Stimulated activated CD8-positive, alpha-beta memory T cell treated with anti-CD3 and anti-CD28 coated beads, Interleukin-2, amount 100 ng/mL, for 48 hours (primary cell): ENCODE data around the gene RAD17.
"Not testable (repeated sequence)": the region's sequence is repeated elsewhere in the genome, so short reads cannot be mapped to it uniquely, and the experiment has no call there.

Experiments used
- DNase-seq, 2 donors: peaks; one replicate each; pipeline ENCODE4 v3.0.0-alpha.2; 2020; ENCODE audit warnings: low read depth in 2 of 2

The RAD17 gene

GRCh38 chr5:69374911-69375446, 5.4 kb downstream of the RAD17 start:
- DNase-seq, result no peak

DNA sequence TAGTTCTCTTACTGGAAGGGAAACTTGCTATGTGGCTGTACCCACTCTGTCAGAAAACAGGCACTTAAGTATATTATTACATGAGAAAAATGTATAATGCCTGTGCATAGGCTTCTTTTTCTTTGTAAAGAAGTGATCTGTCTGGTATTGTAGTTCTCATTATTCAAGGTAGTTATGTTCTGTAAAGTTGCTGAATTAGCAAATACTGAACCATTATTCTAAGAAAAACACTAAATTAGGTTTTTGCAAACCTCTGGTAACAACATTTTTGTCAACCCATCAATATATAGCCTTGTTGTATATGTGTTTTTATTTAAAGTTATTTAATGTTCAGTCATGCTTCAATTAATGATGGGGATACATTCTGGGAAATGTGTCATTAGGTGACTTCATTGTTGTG, 8.8 kb downstream of the RAD17 start:
- DNase-seq, result no peak

DNA sequence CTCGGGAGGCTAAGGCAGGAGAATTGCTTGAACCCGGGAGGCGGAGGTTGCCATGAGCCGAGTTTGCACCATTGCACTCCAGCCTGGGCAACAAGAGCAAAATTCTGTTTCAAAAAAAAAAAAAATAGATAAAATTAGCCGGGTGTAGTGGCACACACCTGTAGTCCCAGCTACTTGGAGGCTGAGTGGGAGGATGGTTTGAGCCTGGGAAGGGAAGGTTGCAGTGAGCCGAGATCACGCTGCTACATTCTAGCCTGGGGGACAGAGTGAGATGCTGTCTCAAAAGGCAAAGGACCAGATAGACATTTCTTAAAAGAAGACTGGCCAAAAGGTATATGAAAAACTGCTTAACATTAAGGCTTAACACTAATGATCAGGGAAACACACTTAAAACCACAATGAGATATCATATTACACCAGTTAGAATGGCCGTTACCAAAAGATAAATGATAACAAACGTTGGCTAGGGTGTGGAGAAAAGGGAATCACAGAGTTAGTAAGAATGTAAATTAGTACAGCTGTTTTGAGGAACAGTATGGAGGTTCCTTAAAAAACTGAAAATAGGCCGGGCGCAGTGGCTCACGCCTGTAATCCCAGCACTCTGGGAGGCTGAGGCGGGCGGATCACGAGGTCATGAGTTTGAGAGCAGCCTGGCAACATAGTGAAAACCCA, 35.2 kb downstream of the RAD17 start:
- no peak for DNase-seq

DNA sequence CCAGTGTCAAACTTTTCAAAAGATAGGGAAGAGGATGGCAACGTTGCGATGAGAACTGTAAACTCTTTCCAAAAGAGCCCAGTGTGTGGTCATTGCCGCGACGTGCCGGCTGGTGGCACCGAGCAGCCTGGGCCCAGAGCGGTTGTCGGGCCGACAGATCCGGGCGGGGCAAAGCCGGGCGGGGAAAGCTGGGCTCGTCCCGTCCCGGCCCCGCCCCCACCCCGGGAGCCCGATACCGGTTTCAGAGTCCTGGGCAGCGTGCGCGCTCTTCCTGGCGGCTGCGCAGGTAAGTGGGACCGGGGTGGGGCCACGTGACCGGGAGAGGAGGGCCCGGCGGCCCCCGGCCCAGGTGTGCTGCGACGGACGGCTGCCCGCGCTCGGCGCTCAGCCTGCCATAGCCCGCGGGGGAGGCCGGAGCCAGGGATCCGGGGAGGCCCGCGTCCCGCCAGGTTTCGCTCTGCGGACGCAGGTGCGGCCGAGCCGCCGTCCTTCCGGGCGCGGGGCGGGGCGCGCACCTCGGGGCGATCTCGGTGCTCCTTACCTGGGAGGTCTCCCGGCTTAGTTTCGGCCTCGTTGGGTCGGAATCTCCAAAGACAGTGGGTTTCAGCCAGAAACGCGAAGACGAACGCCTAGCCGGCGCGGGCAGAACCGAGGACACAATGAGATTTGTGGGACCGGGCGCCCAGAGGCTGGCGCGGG, 45.4 kb downstream of the RAD17 start, which contains the start of gene MARVELD2:
TSS of gene MARVELD2 (plus strand) at position 232 of the 699 bp plus-strand sequence. CDS start 4,270 bp downstream, outside the sequence.
- peak; percentile 10 to 27 for DNase-seq

- DNase-seq, result no peak
Measured at GRCh38 chr5:69415584-69415958, 46.0 kb downstream of the RAD17 start.

GRCh38 chr5:69416180-69416579, 46.6 kb downstream of the RAD17 start:
- DNase-seq, result no peak

GRCh38 chr5:69416699-69417098, 47.1 kb downstream of the RAD17 start:
- no peak for DNase-seq

- no peak for DNase-seq
Measured at GRCh38 chr5:69418554-69418953, 48.9 kb downstream of the RAD17 start.

DNA sequence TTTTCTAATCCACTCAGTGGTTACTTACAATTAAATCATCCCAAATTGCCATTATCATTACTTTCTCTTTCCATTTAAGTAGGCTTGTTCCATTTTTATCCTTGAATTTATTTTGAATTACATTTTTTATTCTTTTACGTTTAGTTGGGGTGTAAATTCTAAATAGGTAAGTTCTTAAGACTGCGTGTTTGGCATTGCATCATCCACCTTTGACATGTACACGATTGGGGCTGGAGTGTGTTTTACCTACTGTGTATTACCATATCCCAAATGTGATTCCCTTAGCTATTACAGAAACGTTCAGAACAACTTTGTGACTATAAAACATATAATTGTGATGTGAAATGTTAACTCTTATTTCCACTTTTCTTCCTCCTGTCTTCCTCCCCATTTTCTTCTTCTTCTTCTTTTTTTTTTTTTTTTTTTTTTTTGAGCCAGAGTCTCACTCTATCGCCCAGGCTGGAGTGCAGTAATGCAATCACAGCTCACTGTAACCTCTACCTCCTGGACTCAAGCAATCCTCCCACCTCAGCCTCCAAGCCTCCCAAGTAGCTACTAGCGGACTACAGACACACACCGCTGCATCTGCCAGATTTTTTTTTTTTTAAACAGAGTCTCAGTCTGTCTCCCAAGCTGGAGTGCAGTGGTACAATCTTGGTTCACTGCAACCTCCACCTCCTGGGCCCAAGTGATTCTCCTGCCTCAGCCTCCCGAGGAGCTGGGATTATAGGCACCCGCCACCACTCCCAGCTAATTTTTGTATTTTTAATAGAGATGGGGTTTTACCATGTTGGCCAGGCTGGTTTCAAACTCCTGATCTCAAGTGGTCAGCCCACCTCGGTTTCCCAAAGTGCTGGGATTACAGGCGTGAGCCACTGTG, 62.0 kb downstream of the RAD17 start:
- DNase-seq, result no peak

- no peak for DNase-seq
Measured at GRCh38 chr5:69432412-69433206, 63.0 kb downstream of the RAD17 start.

- DNase-seq, result not testable (repeated sequence)
Measured at GRCh38 chr5:69435276-69435884, 65.8 kb downstream of the RAD17 start.

- no peak for DNase-seq
Measured at GRCh38 chr5:69444127-69444754, 74.6 kb downstream of the RAD17 start.

DNA sequence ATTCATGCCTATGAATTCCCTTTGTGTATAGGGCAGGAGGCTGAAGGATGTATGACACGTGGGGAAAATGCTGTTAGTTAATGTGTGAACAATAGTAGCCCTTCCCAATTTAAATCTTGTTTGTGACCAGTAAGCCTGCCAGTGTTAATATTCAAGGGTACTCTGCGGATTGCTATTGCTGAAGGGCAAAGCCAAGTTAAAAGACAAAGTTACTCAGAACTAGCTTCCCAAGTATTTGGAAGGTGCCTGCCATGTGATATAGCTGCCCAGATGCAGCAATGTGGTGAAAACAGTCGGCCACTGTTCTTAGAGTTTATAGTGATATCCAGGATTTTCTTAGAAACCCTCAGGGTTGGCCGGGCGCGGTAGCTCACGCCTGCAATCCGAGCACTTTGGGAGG, 79.9 kb downstream of the RAD17 start:
- no peak for DNase-seq

- no peak for DNase-seq
Measured at GRCh38 chr5:69450116-69450515, 80.5 kb downstream of the RAD17 start.

- DNase-seq, result not testable (repeated sequence)
Measured at GRCh38 chr5:69450527-69450926, 80.9 kb downstream of the RAD17 start.

GRCh38 chr5:69451941-69452647, 82.5 kb downstream of the RAD17 start:
- no peak for DNase-seq

DNA sequence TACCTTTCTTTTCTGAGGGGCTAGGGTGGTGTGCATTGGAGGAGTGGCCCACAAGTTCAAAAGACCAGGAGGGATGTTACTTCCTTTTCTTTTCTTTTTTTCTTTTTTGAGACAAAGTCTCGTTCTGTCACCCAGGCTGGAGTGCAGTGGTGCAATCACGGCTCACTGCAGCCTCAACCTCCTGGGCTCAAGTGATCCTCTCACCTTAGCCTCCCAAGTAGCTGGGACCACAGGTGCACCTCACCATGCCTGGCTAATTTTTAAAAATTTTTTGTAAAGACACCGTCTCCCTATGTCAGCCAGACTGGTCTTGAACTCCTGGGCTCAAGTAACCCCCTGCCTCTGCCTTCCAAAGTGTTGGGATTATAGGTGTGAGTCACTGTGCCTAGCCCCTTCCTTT, 83.9 kb downstream of the RAD17 start:
- DNase-seq, result not testable (repeated sequence)

DNA sequence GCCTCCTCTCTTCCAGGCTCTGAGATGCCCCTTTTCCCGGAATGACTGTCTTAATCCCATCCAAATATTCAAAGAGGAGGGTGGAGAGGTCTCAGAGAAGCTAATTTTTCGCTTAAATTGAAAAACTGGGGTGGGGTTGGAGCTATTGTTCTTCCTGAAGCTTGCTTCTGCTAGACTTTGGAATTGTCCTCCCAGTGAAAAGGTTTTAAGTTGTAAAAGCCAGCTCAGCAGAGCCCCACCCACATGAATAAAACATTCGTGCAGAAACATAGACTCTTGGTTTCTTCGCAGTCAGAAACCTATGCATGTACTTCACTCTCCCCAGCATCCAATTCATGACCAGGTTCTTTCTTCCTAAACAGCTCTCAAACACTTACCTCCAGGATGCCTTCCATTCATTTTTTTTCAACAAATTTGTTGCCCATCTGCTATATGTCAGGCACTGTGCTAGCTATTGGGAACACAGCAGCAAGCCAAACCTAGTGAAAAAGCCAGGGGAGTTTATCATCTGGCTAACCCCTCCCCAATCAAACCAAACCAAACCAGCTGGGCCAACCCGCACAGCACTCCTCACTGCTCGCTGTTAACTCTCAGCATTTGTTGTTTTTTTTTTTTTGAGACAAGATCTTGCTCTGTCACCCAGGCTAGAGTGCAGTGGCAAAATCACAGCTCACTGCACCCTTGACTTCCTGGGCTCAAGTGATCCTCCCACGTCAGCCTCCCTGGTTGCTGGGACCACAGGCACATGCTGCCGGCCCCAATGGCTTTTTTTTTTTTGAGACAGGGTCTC, 85.0 kb downstream of the RAD17 start:
- DNase-seq, result no peak

DNA sequence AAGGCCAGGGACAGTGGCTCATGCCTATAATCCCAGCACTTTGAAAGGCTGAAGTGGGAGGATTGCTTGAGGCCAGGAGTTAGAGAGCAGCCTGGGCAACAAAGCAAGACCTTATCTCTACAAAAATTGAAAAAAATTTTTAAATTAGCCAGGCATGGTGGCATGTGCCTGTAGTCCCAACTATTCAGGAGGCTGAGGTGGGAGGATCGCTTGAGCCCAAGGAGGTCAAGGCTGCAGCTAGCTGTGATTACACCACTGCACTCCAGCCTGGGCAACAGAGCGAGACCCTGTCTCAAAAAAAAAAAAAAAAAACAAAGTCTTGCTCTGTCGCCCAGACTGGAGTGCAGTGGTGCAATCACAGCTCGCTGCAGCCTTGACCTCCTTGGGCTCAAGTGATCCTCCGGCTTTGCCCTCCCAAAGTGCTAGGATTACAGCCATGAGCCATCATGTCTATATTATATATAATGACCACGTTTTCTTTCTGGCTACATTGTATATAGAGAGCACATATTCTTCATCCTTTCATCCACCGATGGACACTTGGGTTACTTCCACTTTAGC, 85.9 kb downstream of the RAD17 start:
- not testable (repeated sequence) for DNase-seq
